Activated T-helper 9 cell treated with anti-CD3 and anti-CD28 coated beads, Interleukin-2, amount 50 U/mL, for 16 hours (primary cell): ENCODE data around the gene TIMM8A.

Experiments
- DNase-seq: peaks from one replicate; pipeline ENCODE4 v3.0.0-alpha.2; 2020; ENCODE audit warnings: low read depth

The TIMM8A gene

DNA sequence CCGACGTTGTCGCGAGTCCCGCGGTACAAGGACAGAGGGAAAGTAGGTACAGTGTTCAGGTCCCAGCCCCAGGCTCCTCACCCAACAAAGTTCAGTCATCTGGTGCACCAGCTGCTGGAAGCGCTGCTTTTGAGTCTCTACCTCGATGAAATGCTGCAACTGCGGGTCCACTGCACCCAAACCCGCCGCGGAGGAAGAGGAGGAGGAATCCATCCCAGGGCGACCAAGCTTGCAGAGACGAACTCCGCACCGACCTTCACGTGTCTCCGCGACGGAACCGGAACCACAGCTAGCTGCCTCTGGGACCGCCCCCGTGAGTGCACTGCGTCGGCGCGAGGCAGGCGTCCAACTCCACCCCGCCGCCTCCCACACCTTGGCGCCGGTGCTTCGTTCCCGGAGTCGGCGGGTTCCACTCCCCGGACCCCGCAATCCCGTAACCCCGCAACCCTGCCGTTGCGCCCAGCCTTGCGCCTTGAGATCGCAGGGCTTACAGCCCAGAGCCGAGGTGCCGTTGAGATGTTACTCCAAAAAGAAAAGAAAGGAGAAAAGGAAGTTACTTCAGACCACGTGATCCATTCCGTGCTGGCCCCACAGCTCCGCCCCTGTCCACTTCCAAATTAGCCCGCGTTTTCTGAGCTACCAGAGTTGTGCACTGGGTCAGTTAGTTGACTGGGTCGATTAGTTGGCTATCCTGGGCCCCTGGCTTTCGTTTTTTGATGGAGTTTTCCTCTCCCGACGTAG is at the start of gene TIMM8A:
TSS of gene TIMM8A (minus strand) at position 291 of the 741 bp plus-strand sequence. CDS start at position 213, 78 bp downstream.
- DNase-seq: peak; percentile 63

- no peak for DNase-seq
Measured at GRCh38 chrX:101397779-101398178, 49.2 kb upstream of the TIMM8A start.

- DNase-seq: no peak
Measured at GRCh38 chrX:101395789-101396188, 47.2 kb upstream of the TIMM8A start.

DNA sequence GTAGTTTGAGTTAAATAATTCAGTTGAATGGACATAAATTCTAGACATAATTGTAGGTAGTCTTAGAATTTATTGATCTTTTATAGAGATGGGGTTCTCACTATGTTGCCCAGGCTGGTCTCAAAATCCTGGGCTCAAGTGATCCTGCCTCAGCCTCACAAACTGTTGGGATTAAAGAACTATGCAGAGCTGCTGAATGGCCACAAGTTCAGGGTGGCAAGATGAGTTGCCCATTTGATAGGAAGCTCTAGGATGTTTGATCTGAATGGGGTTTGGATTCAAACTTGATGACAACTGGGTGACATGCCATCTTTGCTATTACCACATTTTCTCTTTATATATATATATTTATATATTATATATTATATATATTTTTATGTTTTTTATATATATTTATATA is 45.8 kb upstream of the TIMM8A start:
- no peak for DNase-seq

- no peak for DNase-seq
Measured at GRCh38 chrX:101393530-101394305, 45.2 kb upstream of the TIMM8A start.

- DNase-seq: no peak
Measured at GRCh38 chrX:101391831-101392230, 43.3 kb upstream of the TIMM8A start.

- DNase-seq: peak; percentile 71
Measured at GRCh38 chrX:101390664-101391525, 42.4 kb upstream of the TIMM8A start, which contains the start of gene RPL36A. Gene RPL36A (plus strand): TSS chrX:101391011. CDS start chrX:101391044, 33 bp downstream.

- DNase-seq: no peak
Measured at GRCh38 chrX:101388604-101389003, 40.1 kb upstream of the TIMM8A start.

GRCh38 chrX:101386542-101386885 is 38.0 kb upstream of the TIMM8A start:
- no peak for DNase-seq

DNA sequence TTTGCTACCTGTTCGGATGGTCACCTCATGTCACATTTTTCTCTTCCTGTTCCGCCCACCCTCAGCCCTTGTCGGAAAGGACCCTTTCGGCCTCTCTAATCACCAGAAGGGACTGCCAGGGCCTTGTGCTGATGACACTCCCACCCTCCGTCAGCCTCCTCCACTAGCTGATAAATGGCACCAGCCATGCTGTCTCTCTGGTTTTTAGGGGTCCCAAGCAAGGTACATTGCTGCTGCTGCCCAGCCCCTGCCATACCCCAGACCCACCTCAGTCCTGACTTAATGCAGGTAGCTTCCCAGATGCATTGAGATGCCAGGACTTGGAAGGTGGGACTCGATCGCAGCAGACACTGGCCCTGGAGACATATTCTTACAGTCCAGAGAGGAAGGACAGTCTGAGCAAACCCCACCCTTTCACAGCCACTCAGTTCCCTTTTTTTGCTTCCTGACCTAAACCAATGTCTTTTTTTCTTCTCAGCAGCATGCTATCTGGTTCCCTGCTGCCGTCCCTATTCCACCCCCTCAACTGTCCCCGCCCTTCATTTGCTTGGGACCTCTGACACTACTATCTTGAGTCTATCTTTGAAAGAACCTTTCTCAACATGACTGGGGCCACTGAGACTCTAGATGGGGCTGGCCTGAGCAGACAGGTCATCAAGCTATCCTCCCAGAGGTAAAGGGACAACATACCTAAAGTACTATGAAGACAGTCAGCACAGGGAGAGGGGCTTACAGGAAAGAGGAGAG is 37.4 kb upstream of the TIMM8A start, which contains the start of gene BTK:
TSS of gene BTK (minus strand) at position 397 of the 747 bp plus-strand sequence. CDS start 10,907 bp downstream, outside the sequence.
- no peak for DNase-seq

- DNase-seq: no peak
Measured at GRCh38 chrX:101385026-101385684, 36.6 kb upstream of the TIMM8A start.

DNA sequence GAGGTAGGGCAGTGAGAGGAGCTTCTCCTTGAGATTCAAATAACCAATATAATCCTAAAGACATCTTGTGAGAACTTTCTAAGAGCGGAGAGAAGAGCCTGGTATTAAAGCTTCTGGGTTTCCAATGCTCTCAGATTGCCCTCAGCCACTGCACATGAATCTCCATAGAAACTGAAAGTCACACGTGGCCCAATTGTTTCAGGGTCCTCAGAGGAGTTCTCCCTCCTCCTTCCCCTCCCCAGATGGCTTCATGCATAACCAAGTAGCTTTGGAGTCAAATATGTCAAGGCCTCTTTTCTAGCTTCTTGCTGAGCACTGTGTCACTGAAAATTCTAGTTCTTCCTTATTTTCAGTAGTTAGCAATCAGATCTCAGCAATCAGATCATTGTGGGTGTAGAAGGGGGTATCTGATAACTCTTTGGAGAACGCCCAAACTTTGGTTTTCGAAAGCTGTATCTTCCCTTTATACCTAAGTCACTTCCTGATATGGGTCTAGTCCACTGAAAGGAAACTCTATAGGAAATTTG is 35.2 kb upstream of the TIMM8A start:
- no peak for DNase-seq

GRCh38 chrX:101377547-101377946 is 29.0 kb upstream of the TIMM8A start:
- no peak for DNase-seq

- no peak for DNase-seq
Measured at GRCh38 chrX:101370888-101371504, 22.5 kb upstream of the TIMM8A start.

DNA sequence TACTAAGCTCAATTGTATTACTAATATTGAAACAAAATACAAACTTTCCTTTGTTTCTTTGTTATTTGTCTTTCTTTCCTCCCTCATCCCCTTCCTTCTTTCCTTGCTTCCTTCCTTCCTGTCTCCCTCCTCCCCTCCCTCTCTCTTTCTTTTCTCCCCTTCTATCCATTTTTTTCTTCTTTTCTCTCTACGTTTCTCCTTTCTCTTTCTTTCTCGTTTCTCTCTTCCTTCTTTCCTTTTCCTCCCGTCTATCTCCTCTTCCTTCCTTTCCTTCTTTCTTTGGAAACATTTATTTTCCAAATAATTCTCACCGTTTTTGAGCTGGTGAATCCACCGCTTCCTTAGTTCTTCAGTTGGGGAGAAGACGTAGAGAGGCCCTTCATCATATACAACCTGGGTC is 21.1 kb upstream of the TIMM8A start:
- no peak for DNase-seq

- no peak for DNase-seq
Measured at GRCh38 chrX:101368800-101369199, 20.3 kb upstream of the TIMM8A start.

DNA sequence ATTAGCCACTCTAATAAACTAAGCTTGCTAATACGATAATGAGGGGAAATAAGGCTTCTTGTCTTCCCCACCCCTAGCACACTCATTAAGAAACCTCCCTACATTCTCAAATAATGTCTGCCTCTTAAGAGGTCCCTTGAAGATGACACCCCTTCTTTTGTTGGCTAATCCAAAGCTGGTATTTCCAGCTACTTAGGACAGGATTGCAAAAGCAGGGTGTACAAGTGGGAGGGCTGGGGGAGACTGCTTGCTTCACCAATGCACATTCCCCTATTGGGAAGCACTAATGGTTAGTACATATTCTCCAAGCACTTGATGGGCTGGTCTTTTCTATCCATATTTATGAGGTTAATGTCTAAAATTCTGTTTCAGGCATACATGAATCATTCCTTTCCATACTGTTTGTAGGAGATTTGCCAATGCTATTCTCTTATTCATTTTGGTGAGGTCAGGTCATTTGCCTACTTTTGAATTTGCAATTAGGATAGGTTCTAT is 16.8 kb upstream of the TIMM8A start:
- DNase-seq: no peak

GRCh38 chrX:101362757-101363156 is 14.2 kb upstream of the TIMM8A start:
- no peak for DNase-seq

- DNase-seq: no peak
Measured at GRCh38 chrX:101362116-101362515, 13.6 kb upstream of the TIMM8A start.

- DNase-seq: no peak
Measured at GRCh38 chrX:101360390-101360789, 11.8 kb upstream of the TIMM8A start.
